A549 (cell line): Measurements from ENCODE around the gene TSR3.

Experiments
- CEBPB ChIP-seq, 2 experiments: fragments of >200 bp in 1 of 2; sonication (Bioruptor Twin) in 1 of 2; formaldehyde crosslinking in 1 of 2; IDR thresholded peaks; 2 replicates each; pipeline ENCODE4 v1.6.1; 2012 to 2016
- EP300 ChIP-seq, 2 experiments: fragments of >200 bp; sonication (Bioruptor Twin); formaldehyde crosslinking; IDR thresholded peaks; 2 replicates in 1 of 2; 3 replicates in 1 of 2; pipeline ENCODE4 v1.6.1; 2016 to 2017
- HDAC2 ChIP-seq: fragments of 200-600 bp; sonication (generic); IDR thresholded peaks from 2 replicates; pipeline ENCODE4 v1.6.1; 2016
- JUNB ChIP-seq: fragments of >200 bp; sonication (Bioruptor Twin); formaldehyde crosslinking; IDR thresholded peaks from 2 replicates; pipeline ENCODE4 v1.6.1; 2016
- MAZ ChIP-seq: fragments of 150-350 bp; IDR thresholded peaks from 2 replicates; pipeline ENCODE4 v1.6.1; 2014; ENCODE audit warnings: antibody characterized with exemption, low read depth, low read length, borderline replicate concordance
- POLR2A ChIP-seq: IDR thresholded peaks from 2 replicates; pipeline ENCODE4 v1.6.1; 2012; ENCODE audit warnings: mild to moderate bottlenecking, low read length
- POLR2AphosphoS2 ChIP-seq: conservative IDR thresholded peaks from 2 replicates; pipeline ENCODE4 v1.6.1; 2012; ENCODE audit warnings: low read length, improper control_type of control experiment, inconsistent platforms
- RCOR1 ChIP-seq: fragments of 150-350 bp; IDR thresholded peaks from 2 replicates; pipeline ENCODE4 v1.6.1; 2014; ENCODE audit warnings: antibody characterized with exemption, low read length, low read depth
- TF ChIP-seq, protein P1 (sequence below): IDR thresholded peaks from 2 replicates; pipeline ENCODE4 v1.6.1; 2012
- TF ChIP-seq, protein P2 (sequence below): fragments of >200 bp; sonication (Bioruptor Twin); formaldehyde crosslinking; IDR thresholded peaks from 3 replicates; pipeline ENCODE4 v1.5.1; 2016
- TF ChIP-seq, protein P3 (sequence below): fragments of 250-450 bp; sonication (Bioruptor Pico); IDR thresholded peaks from 2 replicates; pipeline ENCODE4 v1.5.0; 2021; ENCODE audit warnings: mild to moderate bottlenecking, moderate library complexity, borderline replicate concordance
- TF ChIP-seq, protein P4 (sequence below): fragments of >200 bp; sonication (Bioruptor Twin); formaldehyde crosslinking; IDR thresholded peaks from 3 replicates; pipeline ENCODE4 v1.6.1; 2016

DNA sequence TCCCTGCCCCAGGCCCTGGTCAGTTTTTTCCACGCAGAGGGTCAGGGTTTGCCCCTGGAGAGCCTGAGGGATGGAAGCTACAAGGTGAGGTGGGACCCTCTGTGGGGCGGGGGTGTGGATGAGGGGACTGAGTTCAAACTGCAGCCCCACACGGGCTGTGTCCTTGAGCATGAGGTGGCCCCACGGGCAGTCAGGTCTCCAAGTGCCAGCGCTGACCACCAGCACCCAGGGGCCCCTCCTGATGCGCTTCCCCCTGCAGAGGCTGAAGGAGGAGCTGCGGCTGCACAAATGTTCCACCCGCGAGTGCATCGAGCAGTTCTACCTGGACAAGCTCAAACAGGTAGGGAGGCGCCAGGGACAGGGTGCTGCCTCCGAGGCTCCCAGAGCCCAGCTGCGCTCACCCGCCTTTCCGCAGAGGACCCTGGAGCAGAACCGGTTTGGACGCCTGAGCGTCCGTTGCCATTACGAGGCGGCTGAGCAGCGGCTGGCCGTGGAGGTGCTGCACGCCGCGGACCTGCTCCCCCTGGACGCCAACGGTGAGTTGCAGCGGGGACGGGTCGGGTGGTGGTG, 4.3 kb downstream of the TSR3 start:
- TF ChIP-seq, protein P1, sequence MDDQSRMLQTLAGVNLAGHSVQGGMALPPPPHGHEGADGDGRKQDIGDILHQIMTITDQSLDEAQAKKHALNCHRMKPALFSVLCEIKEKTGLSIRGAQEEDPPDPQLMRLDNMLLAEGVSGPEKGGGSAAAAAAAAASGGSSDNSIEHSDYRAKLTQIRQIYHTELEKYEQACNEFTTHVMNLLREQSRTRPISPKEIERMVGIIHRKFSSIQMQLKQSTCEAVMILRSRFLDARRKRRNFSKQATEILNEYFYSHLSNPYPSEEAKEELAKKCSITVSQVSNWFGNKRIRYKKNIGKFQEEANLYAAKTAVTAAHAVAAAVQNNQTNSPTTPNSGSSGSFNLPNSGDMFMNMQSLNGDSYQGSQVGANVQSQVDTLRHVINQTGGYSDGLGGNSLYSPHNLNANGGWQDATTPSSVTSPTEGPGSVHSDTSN: no peak
- TF ChIP-seq, protein P2, sequence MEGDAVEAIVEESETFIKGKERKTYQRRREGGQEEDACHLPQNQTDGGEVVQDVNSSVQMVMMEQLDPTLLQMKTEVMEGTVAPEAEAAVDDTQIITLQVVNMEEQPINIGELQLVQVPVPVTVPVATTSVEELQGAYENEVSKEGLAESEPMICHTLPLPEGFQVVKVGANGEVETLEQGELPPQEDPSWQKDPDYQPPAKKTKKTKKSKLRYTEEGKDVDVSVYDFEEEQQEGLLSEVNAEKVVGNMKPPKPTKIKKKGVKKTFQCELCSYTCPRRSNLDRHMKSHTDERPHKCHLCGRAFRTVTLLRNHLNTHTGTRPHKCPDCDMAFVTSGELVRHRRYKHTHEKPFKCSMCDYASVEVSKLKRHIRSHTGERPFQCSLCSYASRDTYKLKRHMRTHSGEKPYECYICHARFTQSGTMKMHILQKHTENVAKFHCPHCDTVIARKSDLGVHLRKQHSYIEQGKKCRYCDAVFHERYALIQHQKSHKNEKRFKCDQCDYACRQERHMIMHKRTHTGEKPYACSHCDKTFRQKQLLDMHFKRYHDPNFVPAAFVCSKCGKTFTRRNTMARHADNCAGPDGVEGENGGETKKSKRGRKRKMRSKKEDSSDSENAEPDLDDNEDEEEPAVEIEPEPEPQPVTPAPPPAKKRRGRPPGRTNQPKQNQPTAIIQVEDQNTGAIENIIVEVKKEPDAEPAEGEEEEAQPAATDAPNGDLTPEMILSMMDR: no peak
- no peak for TF ChIP-seq MAZ
- TF ChIP-seq, protein P3, sequence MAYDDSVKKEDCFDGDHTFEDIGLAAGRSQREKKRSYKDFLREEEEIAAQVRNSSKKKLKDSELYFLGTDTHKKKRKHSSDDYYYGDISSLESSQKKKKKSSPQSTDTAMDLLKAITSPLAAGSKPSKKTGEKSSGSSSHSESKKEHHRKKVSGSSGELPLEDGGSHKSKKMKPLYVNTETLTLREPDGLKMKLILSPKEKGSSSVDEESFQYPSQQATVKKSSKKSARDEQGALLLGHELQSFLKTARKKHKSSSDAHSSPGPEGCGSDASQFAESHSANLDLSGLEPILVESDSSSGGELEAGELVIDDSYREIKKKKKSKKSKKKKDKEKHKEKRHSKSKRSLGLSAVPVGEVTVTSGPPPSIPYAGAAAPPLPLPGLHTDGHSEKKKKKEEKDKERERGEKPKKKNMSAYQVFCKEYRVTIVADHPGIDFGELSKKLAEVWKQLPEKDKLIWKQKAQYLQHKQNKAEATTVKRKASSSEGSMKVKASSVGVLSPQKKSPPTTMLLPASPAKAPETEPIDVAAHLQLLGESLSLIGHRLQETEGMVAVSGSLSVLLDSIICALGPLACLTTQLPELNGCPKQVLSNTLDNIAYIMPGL: no peak
- TF ChIP-seq CEBPB (IDR thresholded peaks at IDR 0.05): no peak
- no peak for TF ChIP-seq POLR2A
- no peak for TF ChIP-seq POLR2AphosphoS2
- no peak for TF ChIP-seq RCOR1
- TF ChIP-seq, protein P4, sequence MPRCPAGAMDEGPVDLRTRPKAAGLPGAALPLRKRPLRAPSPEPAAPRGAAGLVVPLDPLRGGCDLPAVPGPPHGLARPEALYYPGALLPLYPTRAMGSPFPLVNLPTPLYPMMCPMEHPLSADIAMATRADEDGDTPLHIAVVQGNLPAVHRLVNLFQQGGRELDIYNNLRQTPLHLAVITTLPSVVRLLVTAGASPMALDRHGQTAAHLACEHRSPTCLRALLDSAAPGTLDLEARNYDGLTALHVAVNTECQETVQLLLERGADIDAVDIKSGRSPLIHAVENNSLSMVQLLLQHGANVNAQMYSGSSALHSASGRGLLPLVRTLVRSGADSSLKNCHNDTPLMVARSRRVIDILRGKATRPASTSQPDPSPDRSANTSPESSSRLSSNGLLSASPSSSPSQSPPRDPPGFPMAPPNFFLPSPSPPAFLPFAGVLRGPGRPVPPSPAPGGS: no peak
- TF ChIP-seq JUNB: no peak
- TF ChIP-seq HDAC2: no peak
- no peak for TF ChIP-seq EP300 (IDR thresholded peaks at IDR 0.05)
